Choroid plexus epithelial cell (primary cell): ENCODE results near the gene MAP3K4.

Source experiments
- DNase-seq: peaks from one replicate; pipeline ENCODE4 v3.0.0-alpha.2; 2010; ENCODE audit warnings: low read depth
- H3K4me3 ChIP-seq: 2 replicates; pipeline ENCODE4 v1.5.1; 2011; ENCODE audit warnings: low read depth, mild to moderate bottlenecking, control low read depth, low read length, moderate library complexity
- TF ChIP-seq, protein P1 (sequence below): conservative IDR thresholded peaks from 2 replicates; pipeline ENCODE4 v1.5.1; 2011; ENCODE audit warnings: low read depth, mild to moderate bottlenecking, control low read depth, inconsistent platforms, low read length, moderate library complexity

The MAP3K4 gene

DNA sequence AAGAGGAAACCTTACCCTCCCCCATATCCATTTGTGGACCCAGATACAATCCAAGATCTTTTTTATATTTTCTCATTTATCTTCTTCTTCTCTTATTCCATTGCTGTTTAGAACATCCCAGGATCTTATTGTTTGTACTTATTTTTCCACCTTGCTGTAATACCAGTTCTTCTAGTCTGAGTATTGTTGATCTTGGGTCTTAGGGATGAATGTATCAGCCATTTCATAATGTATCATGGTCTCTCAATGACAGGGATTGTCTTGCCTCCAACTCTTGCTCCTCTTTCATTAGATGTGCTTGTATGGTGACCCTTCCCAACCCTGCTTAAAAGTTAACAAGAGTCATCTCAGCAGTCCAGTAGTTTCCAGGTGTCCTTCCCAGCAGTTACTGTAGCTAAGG, 63.3 kb downstream of the MAP3K4 start:
- no peak for DNase-seq
- TF ChIP-seq, protein P1, sequence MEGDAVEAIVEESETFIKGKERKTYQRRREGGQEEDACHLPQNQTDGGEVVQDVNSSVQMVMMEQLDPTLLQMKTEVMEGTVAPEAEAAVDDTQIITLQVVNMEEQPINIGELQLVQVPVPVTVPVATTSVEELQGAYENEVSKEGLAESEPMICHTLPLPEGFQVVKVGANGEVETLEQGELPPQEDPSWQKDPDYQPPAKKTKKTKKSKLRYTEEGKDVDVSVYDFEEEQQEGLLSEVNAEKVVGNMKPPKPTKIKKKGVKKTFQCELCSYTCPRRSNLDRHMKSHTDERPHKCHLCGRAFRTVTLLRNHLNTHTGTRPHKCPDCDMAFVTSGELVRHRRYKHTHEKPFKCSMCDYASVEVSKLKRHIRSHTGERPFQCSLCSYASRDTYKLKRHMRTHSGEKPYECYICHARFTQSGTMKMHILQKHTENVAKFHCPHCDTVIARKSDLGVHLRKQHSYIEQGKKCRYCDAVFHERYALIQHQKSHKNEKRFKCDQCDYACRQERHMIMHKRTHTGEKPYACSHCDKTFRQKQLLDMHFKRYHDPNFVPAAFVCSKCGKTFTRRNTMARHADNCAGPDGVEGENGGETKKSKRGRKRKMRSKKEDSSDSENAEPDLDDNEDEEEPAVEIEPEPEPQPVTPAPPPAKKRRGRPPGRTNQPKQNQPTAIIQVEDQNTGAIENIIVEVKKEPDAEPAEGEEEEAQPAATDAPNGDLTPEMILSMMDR = no peak
- H3K4me3 ChIP-seq = no peak overlapping the region

- H3K4me3 ChIP-seq = no peak overlapping the region
- TF ChIP-seq, protein P1 = no peak
- DNase-seq = no peak
Observed at GRCh38 chr6:161056451-161056850, 64.9 kb downstream of the MAP3K4 start.

DNA sequence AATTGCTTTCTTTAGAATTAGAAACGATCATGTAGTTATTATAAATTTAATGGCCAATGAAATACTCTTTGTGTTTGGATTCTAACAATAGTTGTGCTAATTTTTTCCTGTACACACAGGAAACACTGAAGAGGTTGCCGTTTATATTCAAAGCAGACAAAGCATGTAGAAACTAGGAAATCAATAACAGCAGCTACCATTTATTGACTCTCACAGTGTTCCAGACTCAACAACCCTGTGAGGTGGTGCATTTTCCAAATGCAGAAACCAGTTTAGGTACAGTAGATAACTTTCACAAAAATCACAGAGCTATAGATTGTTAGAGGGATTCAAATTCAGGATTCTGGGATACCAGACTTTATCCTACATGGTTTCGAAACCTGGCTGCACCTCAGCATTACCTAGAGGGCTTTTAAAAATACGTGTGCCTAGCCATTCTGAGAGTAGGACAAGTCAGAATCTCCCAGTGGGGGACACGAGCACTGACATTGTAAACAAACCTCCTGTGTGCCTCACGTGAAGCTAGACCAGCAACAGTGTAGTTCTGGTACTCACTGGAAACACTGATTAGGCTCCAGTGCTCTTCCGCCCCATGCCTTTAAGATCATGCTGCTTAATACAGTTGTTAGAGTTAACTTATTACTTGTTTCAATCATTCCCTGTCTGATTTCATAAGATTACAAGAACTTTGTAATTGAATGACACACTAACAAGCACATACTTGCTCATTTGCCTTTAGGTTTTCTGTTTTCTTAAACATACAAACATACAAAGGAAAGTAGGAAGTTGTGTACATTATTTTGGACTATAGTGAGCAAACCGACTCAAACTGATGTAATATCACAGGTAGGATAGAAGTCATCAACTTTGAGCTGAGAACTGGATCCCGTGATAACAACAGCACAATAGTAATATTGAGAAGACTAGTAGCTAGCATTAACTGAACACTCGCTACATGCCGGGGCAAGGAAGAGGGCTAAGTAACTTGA, 65.8 kb downstream of the MAP3K4 start:
- no peak for DNase-seq
- H3K4me3 ChIP-seq = no peak overlapping the region
- TF ChIP-seq, protein P1 = no peak

DNA sequence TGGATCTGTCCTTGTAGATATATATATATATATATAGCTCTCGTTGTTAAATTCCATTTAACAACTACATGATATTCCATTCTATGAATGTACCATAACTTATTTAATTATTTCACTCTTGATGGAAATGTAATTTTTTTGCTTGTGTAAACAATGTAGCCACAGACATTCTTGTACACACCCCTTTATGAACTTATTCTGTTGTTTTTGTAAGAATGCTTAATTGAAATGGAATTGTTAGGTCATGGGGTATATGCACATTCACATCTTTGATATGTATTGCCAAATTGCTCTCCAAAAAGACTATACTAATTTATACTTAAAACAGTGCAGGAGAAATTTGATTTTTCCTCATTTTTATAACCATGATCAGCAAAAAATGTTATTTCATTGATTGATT, 67.2 kb downstream of the MAP3K4 start:
- DNase-seq = peak; percentile 55
- H3K4me3 ChIP-seq = no peak overlapping the region
- TF ChIP-seq, protein P1 = no peak

DNA sequence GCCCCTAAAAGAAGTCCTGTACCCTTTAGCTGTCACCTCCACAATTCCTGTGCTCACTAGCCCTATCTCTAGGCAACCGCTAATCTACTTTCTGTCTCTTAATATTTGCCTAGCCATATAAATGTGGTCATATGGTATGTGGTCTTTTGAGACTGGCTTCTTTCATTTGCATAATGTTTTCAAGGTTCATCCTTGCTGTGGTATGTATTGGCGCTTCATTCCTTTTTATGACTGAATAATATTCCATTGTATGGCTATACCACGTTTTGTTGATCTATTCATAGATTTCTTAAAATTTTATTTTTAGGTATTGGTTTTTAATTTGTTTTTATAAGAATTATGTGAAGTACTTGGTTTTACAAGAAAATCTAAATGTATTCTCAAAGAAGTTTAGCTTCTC, 70.0 kb downstream of the MAP3K4 start:
- TF ChIP-seq, protein P1 = no peak
- H3K4me3 ChIP-seq = no peak overlapping the region
- no peak for DNase-seq

DNA sequence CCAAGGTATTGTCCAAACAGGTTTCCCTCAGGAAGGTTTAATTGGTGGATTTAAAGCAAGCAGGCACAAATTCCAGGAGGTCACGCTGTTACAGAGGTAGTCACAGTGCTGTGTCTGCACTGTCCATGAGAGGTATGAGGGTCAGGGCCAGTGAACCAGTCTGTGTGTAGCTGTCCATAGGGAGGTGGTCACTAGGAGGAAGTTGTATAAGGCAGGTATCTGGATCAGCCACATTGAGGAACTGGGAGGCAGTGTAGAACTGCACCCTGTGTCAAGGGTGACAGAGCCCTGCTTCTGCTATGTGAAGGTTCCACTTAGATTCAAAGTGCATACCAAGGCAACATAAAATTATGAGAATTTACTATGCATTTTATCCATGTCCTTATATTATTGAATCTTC, 73.3 kb downstream of the MAP3K4 start:
- no peak for DNase-seq

More for the DNA sequence above, 73.3 kb downstream of the MAP3K4 start:
- no peak overlapping the region for H3K4me3 ChIP-seq
- TF ChIP-seq, protein P1 = no peak
